ENCODE results near the gene ZNF785. TPM values are rescaled to one million over a fixed set of nuclear protein-coding genes. Genes with fewer than 3 reads are reported as not detected.

ZNF785 gene
- total RNA-seq, 4 donors from 2014 or later, result 2.7 to 10.9 (median 5.6) TPM

DNA sequence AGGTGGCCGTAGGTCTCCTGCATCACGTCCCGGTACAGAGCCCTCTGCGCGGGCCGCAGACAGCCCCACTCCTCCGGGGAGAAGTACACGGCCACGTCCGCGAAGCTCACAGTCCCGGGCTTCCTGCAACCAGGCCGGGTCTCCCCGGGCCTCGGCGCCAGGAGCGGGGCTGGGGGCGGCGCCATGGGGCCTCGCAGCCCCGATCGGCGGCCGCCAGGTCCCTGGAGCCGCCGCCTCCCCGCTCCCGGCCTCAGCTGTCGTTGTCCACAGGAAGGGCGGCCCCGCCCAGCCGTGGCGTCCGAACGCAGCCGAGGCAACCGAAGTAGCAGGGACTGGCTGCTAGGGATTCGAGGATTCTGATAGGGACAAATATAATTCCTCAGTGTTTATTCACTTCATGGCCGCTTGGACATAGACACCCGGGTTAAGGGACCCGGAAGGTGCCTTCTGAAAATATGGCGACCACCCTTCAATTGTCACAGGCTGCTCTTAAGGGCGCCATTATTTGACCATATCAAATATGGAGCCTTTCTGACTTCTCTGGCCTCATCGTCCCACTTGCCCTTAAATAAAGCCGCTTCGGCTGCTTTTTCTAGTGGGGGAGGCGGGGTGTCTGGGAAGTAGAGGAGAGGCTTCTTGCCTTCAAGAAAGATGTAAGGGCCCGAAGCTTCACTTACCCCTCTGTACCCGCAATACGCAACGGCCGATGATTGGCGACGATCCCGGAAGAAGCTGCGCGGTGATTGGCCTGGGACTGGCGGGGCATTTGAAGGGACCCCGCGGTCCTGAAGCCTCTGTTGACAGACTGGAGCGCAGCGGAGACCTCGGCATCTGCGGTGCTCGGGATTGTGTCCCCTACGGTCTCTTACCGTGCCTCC is 13.8 kb downstream of the ZNF785 start, which contains the start of gene ZNF688:
TSS of gene ZNF688 (minus strand) at position 270 of the 878 bp plus-strand sequence. CDS start at position 185, 85 bp downstream.
- peak; percentile 92 for DNase-seq
- Histone ChIP-seq H3K27me3 (no peaks in the 10 kb centered on the region), H3K36me3 (peaks cover 0 to 11% (median 0%) of the 10 kb centered on the region in 3 donors), H3K9me3 (no peaks in the 10 kb centered on the region), H3K27ac (peak within 1 kb of the TSS; percentile 91 to 99 (median 96)), H3K4me1 (peaks cover 27 to 59% (median 36%) of the 10 kb centered on the region in 3 donors), H3K4me3 (peak within 1 kb of the TSS; percentile 60 to 87 (median 73))
- TF ChIP-seq CTCF (IDR thresholded peaks at IDR 0.05) (peak in 3 of 6 experiments; percentile 4 to 24 (median 6)), POLR2A (IDR thresholded peaks at IDR 0.05) (peak in 3 of 4 donors; percentile 12 to 65 (median 48))
- intact Hi-C loops (cut with DNase I), result no loop called here
- 0 to 1% methylated on average over 4 to 26 of the region's 67 CpGs for whole genome bisulfite sequencing, 2 donors

DNA sequence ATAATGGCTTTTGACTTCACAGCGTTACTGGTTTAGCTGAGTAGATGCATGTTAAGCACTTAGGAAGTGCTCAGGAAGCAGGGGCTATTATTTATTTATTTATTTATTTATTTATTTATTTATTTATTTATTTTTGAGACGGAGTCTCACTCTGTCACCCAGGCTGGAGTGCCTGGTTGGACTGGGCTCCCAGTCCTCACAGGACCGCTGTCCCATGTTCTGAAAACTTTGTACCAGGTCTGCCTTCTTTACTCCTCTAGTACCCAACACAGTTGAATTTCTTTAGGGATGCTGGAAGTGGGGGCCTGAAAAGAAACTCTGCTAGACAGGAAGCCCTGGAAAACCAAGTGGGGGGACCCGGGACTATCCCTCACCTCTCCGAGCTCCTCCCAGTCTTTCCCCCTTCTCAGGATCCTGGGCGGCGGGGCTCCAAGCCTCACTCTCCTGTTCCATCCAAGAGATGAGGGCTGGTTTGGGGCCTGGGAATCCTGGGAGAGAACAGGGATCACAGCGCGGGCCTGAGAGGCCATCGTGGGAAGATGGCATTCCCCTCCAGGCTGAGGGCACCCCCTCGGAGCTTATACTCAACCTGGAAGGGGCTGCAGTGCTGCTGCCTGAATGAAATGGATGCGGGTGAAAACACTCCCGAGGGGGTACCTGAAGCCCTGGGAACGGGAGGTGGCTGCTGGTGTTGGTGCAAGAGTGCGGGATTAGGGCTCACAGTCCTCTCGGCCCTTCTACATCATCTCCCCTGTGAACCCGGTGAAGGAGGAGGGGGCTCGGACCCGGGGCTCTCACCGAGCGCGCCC is 14.7 kb downstream of the ZNF785 start:
- TF ChIP-seq CTCF (IDR thresholded peaks at IDR 0.05) (no peak), POLR2A (IDR thresholded peaks at IDR 0.05) (no peak)
- H3K27ac ChIP-seq, result peak overlapping the region; percentile 91 to 99 (median 96)
- intact Hi-C loops (cut with DNase I), result no loop called here
- H3K4me1 ChIP-seq, result peaks cover 27 to 59% (median 36%) of the 10 kb centered on the region in 3 donors
- H3K4me3 ChIP-seq, result peak overlapping the region; percentile 60 to 87 (median 73)
- no peak for DNase-seq
- WGBS, 2 donors, result 15 to 34% methylated on average over 5 to 10 of the region's 22 CpGs
- peaks cover 0 to 6% (median 0%) of the 10 kb centered on the region in 3 donors for H3K36me3 ChIP-seq
- H3K27me3 ChIP-seq, result no peaks in the 10 kb centered on the region
- no peaks in the 10 kb centered on the region for H3K9me3 ChIP-seq

GRCh38 chr16:30569746-30570635 is 15.5 kb downstream of the ZNF785 start:
- TF ChIP-seq POLR2A (IDR thresholded peaks at IDR 0.05) (no peak), CTCF (IDR thresholded peaks at IDR 0.05) (no peak)
- 81 to 86% methylated on average over 18 to 22 of the region's 44 CpGs for WGBS, 2 donors
- Histone ChIP-seq H3K4me3 (peak overlapping the region in 3 of 4 donors; percentile 60 to 87 (median 85)), H3K36me3 (peaks cover 0 to 6% (median 0%) of the 10 kb centered on the region in 3 donors), H3K9me3 (no peaks in the 10 kb centered on the region), H3K27ac (peak overlapping the region; percentile 91 to 99 (median 96)), H3K4me1 (peaks cover 27 to 53% (median 36%) of the 10 kb centered on the region in 3 donors), H3K27me3 (no peaks in the 10 kb centered on the region)
- intact Hi-C loops (cut with DNase I), result no loop called here
- no peak for DNase-seq

GRCh38 chr16:30569281-30569680 is 16.2 kb downstream of the ZNF785 start:
- no peak overlapping the region for H3K4me3 ChIP-seq
- no peak for DNase-seq
- WGBS, 2 donors, result 84 to 91% methylated on average over 3 of the region's 3 CpGs
- H3K4me1 ChIP-seq, result peaks cover 27 to 53% (median 36%) of the 10 kb centered on the region in 3 donors
- no peaks in the 10 kb centered on the region for H3K9me3 ChIP-seq
- no peaks in the 10 kb centered on the region for H3K27me3 ChIP-seq
- intact Hi-C loops (cut with DNase I), result no loop called here
- TF ChIP-seq POLR2A (IDR thresholded peaks at IDR 0.05) (no peak), CTCF (IDR thresholded peaks at IDR 0.05) (no peak)
- H3K27ac ChIP-seq, result no peak overlapping the region
- H3K36me3 ChIP-seq, result peaks cover 0 to 6% (median 0%) of the 10 kb centered on the region in 3 donors
